Karpas-422 (cell line): Measurements from ENCODE around the gene SYK. TPM values are rescaled to one million over a fixed set of nuclear protein-coding genes. Genes with fewer than 3 reads are reported as not detected.

Experiments used
- DNase-seq: peaks from one replicate; pipeline ENCODE4 v3.0.0-alpha.2; 2015
- H2AFZ ChIP-seq: fragments of 200-600 bp; sonication (generic); 2 replicates; pipeline ENCODE4 v1.6.1; 2014; ENCODE audit warnings: antibody characterized with exemption, low read length, mixed read lengths
- H3K27ac ChIP-seq: fragments of 200-600 bp; sonication (generic); 2 replicates; pipeline ENCODE4 v1.5.1; 2014; ENCODE audit warnings: mild to moderate bottlenecking, low read length, moderate library complexity
- H3K27me3 ChIP-seq: fragments of 200-600 bp; sonication (generic); 2 replicates; pipeline ENCODE4 v1.6.1; 2014; ENCODE audit warnings: low read length, mixed read lengths
- H3K36me3 ChIP-seq: fragments of 200-600 bp; sonication (generic); 2 replicates; pipeline ENCODE4 v1.6.1; 2014; ENCODE audit warnings: low read length, mixed read lengths; ENCODE audit not compliant: insufficient read depth
- H3K4me1 ChIP-seq: fragments of 200-600 bp; sonication (generic); 2 replicates; pipeline ENCODE4 v1.6.1; 2014; ENCODE audit warnings: mild to moderate bottlenecking, low read length, mixed read lengths
- H3K4me2 ChIP-seq: fragments of 200-600 bp; sonication (generic); 2 replicates; pipeline ENCODE4 v1.6.1; 2014; ENCODE audit warnings: low read length, low read depth, mild to moderate bottlenecking; ENCODE audit not compliant: poor library complexity, severe bottlenecking
- H3K4me3 ChIP-seq: fragments of 200-600 bp; sonication (generic); 2 replicates; pipeline ENCODE4 v1.5.1; 2014; ENCODE audit warnings: mild to moderate bottlenecking, antibody characterized with exemption, low read length, mixed read lengths
- H3K79me2 ChIP-seq: fragments of 200-600 bp; sonication (generic); 2 replicates; pipeline ENCODE4 v1.6.1; 2014; ENCODE audit warnings: mild to moderate bottlenecking, low read length, mixed read lengths
- H3K9ac ChIP-seq: fragments of 200-600 bp; sonication (generic); 2 replicates; pipeline ENCODE4 v1.6.0; 2014; ENCODE audit warnings: low read length
- H3K9me2 ChIP-seq: fragments of 200-600 bp; sonication (generic), shearing (Covaris generic); replicated peaks from 2 replicates; pipeline ENCODE4 v1.6.0; 2014; ENCODE audit warnings: mild to moderate bottlenecking, low read length, moderate library complexity; ENCODE audit not compliant: insufficient read depth
- H3K9me3 ChIP-seq: fragments of 300-700, 200-600 bp; sonication (generic); 2 replicates; pipeline ENCODE4 v1.6.1; 2014; ENCODE audit warnings: low read length, mixed read lengths
- H4K20me1 ChIP-seq: fragments of 200-600 bp; sonication (generic); 2 replicates; pipeline ENCODE4 v1.6.1; 2014; ENCODE audit warnings: mild to moderate bottlenecking, antibody characterized with exemption, low read length, low read depth; ENCODE audit not compliant: insufficient read depth
- total RNA-seq: library from RNA; depleted of rRNA; stranded (reverse); fragments of >200 nt; shearing (Covaris generic); gene quantifications from 2 replicates; pipeline ENCODE4 v1.2.3, GENCODE V29; 2014; ENCODE audit warnings: low replicate concordance

The SYK gene
- total RNA-seq, 1 experiment from 2014 or later = 151 TPM

DNA sequence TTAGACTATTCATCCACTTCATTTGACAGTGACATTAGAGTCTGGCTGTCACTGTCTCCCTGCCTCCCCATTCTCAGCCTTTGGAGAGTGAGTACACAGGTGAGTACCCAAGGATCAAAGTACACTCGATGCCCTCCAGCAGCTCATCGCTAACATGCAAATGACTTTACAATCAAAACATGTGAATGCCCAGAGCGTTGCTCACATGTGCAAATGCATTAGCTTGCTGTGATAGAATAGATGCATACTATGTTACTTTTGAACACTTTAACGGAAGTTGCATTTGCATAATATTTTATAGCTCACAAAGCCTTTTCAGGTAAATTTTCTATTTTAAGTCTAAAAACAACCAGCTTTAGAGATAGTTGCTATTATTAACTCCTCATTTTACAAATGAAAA, 107.6 kb downstream of the SYK start:
- peaks cover 22% of the 10 kb centered on the region for H3K4me1 ChIP-seq
- H4K20me1 ChIP-seq = peaks cover 15% of the 10 kb centered on the region; the same call in 1 of the 2 replicates
- H3K79me2 ChIP-seq = no peaks in the 10 kb centered on the region
- DNase-seq = peak; percentile 71
- peak overlapping the region; percentile 32 for H3K4me2 ChIP-seq
- H3K9me3 ChIP-seq = no peaks in the 10 kb centered on the region
- H3K4me3 ChIP-seq = peak overlapping the region; percentile 21; the same call in 1 of the 2 replicates
- H3K36me3 ChIP-seq = no peaks in the 10 kb centered on the region
- no peak overlapping the region for H3K27ac ChIP-seq
- H3K9me2 ChIP-seq = no peaks in the 10 kb centered on the region
- H3K27me3 ChIP-seq = no peaks in the 10 kb centered on the region
- H3K9ac ChIP-seq = no peak overlapping the region
- H2AFZ ChIP-seq = no peak overlapping the region

DNA sequence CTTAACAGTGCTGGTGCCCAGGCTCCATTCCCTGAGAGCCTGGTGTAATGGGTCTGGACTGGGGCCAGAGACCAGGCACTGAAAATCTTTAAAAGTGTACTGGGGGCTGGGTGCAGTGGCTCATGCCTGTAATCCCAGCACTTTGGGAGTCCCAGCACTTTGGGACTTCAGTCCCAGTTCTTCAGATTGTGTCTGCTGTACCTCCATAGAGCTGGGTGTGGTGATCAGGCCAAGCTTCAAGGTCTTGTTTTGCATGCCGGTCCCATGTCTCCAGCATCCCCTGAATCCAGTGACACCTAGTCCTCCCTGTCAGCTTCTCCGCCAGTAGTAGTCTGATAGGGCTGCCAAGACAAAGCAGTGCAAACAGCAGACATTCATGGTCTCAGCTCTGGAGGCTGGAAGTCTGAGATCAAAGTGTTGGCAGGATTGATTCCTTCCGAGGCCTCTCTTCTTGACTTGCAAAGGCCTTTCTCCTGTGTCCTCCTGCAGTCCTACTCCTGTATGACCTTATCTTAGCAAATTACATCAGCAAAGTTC, 108.2 kb downstream of the SYK start:
- Histone ChIP-seq H3K9ac (no peak overlapping the region), H3K27me3 (no peaks in the 10 kb centered on the region), H2AFZ (no peak overlapping the region), H3K9me2 (no peaks in the 10 kb centered on the region), H3K36me3 (no peaks in the 10 kb centered on the region), H3K27ac (no peak overlapping the region), H3K9me3 (no peaks in the 10 kb centered on the region), H3K4me1 (peaks cover 22% of the 10 kb centered on the region), H3K4me2 (peak overlapping the region; percentile 32), H4K20me1 (peaks cover 15% of the 10 kb centered on the region; the same call in 1 of the 2 replicates), H3K4me3 (peak overlapping the region; percentile 21; the same call in 1 of the 2 replicates), H3K79me2 (no peaks in the 10 kb centered on the region)
- DNase-seq = no peak

DNA sequence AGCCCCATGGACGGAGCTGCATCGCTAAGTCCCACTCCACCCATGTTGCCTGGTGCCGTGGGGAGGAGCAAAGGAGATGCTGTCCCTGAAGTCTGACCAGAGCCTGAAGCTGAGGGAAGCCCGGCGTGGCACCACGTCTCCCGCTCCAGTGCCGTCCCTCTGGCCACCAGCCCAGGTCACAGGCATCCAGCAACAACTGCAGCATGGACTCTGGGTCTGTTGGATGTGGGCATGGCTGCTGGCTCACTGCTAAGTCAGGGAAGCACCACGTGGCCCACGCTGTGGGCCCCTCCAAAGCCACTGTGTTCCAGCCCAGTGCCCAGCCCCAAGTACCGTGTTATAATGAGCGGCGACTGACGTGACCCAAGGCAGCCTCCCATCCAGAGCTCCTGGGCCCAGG, 112.6 kb downstream of the SYK start:
- H2AFZ ChIP-seq = no peak overlapping the region
- DNase-seq = no peak
- no peaks in the 10 kb centered on the region for H3K36me3 ChIP-seq
- no peak overlapping the region for H3K27ac ChIP-seq
- no peaks in the 10 kb centered on the region for H3K79me2 ChIP-seq
- H4K20me1 ChIP-seq = peaks cover 13% of the 10 kb centered on the region; the same call in 1 of the 2 replicates
- H3K9me2 ChIP-seq = no peaks in the 10 kb centered on the region
- H3K9ac ChIP-seq = no peak overlapping the region
- no peak overlapping the region for H3K4me2 ChIP-seq
- peaks cover 15% of the 10 kb centered on the region for H3K4me1 ChIP-seq
- H3K27me3 ChIP-seq = no peaks in the 10 kb centered on the region
- H3K4me3 ChIP-seq = no peak overlapping the region
- no peaks in the 10 kb centered on the region for H3K9me3 ChIP-seq

DNA sequence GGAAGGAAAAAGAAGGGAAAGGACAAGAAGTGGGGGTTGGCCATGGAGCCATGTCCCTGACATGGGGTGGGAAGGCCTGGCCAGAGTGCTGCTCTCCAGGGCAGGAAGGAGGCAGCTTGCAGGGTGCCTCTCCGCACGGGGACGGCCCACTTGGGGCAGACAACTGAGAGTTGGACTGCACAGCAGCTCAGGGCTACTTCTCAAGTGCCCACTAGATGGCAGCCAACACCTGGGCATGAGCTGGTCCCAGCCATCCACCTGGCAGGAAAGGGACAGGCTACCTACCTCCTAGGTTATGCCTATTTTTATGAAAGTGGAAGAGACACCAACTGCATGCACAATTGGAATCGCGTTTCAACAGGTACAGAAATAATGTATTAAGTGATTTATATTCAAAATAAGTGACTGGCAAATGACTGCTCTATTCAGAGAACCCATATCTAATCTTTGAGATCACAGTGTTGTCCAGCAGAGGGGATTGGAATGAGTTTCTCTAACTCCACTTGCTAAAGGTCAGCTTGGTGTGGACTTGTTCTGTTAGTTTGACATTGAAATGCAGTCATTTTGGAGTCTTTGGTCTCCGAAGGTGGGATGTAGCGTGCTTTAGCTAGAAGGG, 113.4 kb downstream of the SYK start:
- Histone ChIP-seq H3K4me3 (no peak overlapping the region), H3K36me3 (no peaks in the 10 kb centered on the region), H3K79me2 (no peaks in the 10 kb centered on the region), H2AFZ (no peak overlapping the region), H3K9me2 (no peaks in the 10 kb centered on the region), H3K27me3 (no peaks in the 10 kb centered on the region), H3K4me1 (peaks cover 7% of the 10 kb centered on the region), H3K9me3 (no peaks in the 10 kb centered on the region), H3K9ac (no peak overlapping the region), H4K20me1 (peaks cover 5% of the 10 kb centered on the region; the same call in 1 of the 2 replicates), H3K27ac (no peak overlapping the region), H3K4me2 (no peak overlapping the region)
- peak; percentile 91 for DNase-seq

DNA sequence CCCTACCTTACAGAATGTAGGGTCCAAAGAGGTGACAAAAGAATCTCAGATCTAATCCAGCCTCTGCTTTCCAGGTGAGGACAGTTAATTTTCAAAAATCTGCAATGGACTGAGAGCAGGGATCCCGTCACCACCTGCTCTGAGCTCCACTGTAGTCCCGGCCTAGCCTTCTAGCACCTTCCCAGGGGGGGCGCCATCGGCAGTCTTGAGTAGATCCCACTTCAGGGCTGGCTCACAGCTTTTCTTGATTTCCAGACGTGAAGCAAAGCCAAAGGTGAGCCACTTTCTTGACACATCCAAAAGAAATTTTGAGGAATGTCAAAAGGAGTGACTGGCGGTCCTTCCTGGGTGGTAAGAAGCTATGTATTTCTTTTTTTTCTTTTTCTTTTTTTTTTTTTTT, 114.1 kb downstream of the SYK start:
- H3K27ac ChIP-seq = no peak overlapping the region

DNA sequence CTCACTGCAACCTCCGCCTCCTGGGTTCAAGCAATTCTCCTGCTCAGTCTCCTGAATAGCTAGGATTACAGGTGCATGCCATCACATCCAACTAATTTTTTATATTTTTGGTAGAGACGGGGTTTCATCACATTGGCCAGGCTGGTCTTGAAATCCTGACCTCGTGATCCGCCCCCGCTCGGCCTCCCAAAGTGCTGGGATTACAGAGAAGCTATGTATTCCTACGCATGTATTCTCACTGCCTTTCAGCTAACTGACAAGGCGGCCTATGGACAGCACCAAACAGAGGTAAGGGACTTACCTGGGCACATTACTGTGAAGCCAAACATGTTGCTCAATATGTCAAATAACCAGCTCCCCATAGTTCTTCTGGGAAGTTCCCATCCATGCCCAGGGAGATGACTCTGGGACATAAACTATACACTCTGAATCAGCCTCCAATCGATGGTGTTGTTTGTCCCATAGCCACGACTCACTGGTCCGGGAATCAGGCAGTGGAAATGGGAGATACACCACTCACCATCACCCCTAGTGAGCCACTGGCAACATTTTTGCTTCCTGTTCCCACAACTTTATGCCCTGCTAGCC, 114.6 kb downstream of the SYK start:
- no peak overlapping the region for H2AFZ ChIP-seq
- H3K9ac ChIP-seq = no peak overlapping the region
- no peaks in the 10 kb centered on the region for H4K20me1 ChIP-seq
- no peak overlapping the region for H3K27ac ChIP-seq
- no peaks in the 10 kb centered on the region for H3K79me2 ChIP-seq
- no peaks in the 10 kb centered on the region for H3K9me2 ChIP-seq
- no peak for DNase-seq
- peaks cover 3% of the 10 kb centered on the region; the same call in 1 of the 2 replicates for H3K4me1 ChIP-seq
- no peaks in the 10 kb centered on the region for H3K36me3 ChIP-seq
- no peak overlapping the region for H3K4me2 ChIP-seq
- H3K9me3 ChIP-seq = no peaks in the 10 kb centered on the region
- no peak overlapping the region for H3K4me3 ChIP-seq
- H3K27me3 ChIP-seq = no peaks in the 10 kb centered on the region

More for the DNA sequence above, 114.1 kb downstream of the SYK start:
- Histone ChIP-seq H3K4me3 (no peak overlapping the region), H3K9me2 (no peaks in the 10 kb centered on the region), H4K20me1 (no peaks in the 10 kb centered on the region), H3K9me3 (no peaks in the 10 kb centered on the region), H3K36me3 (no peaks in the 10 kb centered on the region), H2AFZ (no peak overlapping the region), H3K4me2 (no peak overlapping the region), H3K27me3 (no peaks in the 10 kb centered on the region), H3K79me2 (no peaks in the 10 kb centered on the region), H3K4me1 (peaks cover 4% of the 10 kb centered on the region; the same call in 1 of the 2 replicates), H3K9ac (no peak overlapping the region)
- peak; percentile 69 for DNase-seq

DNA sequence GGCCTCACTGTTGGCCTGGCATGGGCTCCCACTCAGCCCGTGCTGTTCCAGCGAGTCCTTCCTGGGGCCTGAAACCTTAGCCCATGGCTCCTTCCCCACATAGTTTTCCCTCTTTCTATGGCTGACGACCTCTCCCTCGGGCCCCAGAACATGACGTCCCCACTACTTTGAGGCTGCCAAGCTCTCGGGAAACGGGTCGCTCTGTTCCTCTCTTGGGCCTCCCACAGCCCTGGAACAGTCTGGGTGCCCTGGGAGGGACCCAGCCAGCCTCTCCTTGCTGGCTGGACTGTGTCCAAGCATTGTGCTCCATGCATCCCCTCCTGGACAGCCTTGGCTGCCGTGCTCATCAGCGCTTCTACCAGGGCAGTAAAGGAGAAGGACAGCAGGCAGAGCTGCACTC, 118.3 kb downstream of the SYK start:
- Histone ChIP-seq H3K36me3 (no peaks in the 10 kb centered on the region), H3K4me3 (no peak overlapping the region), H3K27me3 (no peaks in the 10 kb centered on the region), H3K79me2 (no peaks in the 10 kb centered on the region), H3K9me2 (no peaks in the 10 kb centered on the region), H3K4me1 (no peaks in the 10 kb centered on the region), H3K4me2 (no peak overlapping the region), H2AFZ (no peak overlapping the region), H3K9ac (no peak overlapping the region), H3K9me3 (no peaks in the 10 kb centered on the region), H3K27ac (no peak overlapping the region), H4K20me1 (no peaks in the 10 kb centered on the region)
- DNase-seq = no peak

DNA sequence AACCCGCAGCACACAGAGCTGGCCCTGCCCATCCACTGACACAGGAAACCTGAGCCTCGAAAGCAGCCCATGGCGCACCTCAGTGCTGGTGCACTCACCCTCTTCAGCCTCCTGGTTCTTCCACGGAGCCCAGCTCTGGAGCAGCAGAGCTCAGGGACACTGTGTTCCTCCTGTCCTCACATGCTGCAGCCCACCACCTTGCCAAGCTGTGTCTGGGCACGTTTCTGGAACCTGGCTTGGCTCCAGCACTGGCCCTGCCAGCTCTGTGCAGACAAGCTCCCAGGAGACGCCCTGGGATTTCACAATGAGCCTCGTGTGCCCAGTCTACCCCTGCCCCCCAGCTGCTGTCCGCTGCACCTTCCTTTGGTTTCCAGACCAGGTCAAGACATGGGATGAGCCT, 119.5 kb downstream of the SYK start:
- Histone ChIP-seq H3K9me3 (no peaks in the 10 kb centered on the region), H3K4me2 (no peak overlapping the region), H2AFZ (no peak overlapping the region), H4K20me1 (no peaks in the 10 kb centered on the region), H3K4me1 (no peaks in the 10 kb centered on the region), H3K79me2 (no peaks in the 10 kb centered on the region), H3K9me2 (no peaks in the 10 kb centered on the region), H3K27me3 (no peaks in the 10 kb centered on the region), H3K9ac (no peak overlapping the region), H3K27ac (no peak overlapping the region), H3K4me3 (no peak overlapping the region), H3K36me3 (no peaks in the 10 kb centered on the region)
- no peak for DNase-seq
